GM21529 (cell line): Measurements from ENCODE around the gene FAM163B.

Experiments used
- ATAC-seq: cut with Tn5 transposase; IDR thresholded peaks from one replicate; pipeline ENCODE4 v1.9.1; 2021; ENCODE audit not compliant: unreplicated experiment

Gene FAM163B

GRCh38 chr9:133583111-133583510 is 26.1 kb downstream of the FAM163B start:
- ATAC-seq, result no peak

GRCh38 chr9:133582501-133583045 is 26.6 kb downstream of the FAM163B start:
- ATAC-seq, result no peak

GRCh38 chr9:133581513-133582343 is 27.5 kb downstream of the FAM163B start:
- no peak for ATAC-seq

- ATAC-seq, result no peak
Observed at GRCh38 chr9:133581011-133581410, 28.2 kb downstream of the FAM163B start.

GRCh38 chr9:133580419-133580738 is 28.8 kb downstream of the FAM163B start:
- no peak for ATAC-seq

GRCh38 chr9:133579601-133580418 is 29.4 kb downstream of the FAM163B start:
- no peak for ATAC-seq

GRCh38 chr9:133578524-133579441 is 30.4 kb downstream of the FAM163B start:
- ATAC-seq, result no peak

GRCh38 chr9:133577737-133578112 is 31.5 kb downstream of the FAM163B start:
- ATAC-seq, result no peak

- no peak for ATAC-seq
Observed at GRCh38 chr9:133576875-133577736, 32.1 kb downstream of the FAM163B start.

GRCh38 chr9:133576031-133576874 is 32.9 kb downstream of the FAM163B start:
- ATAC-seq, result no peak

- ATAC-seq, result no peak
Observed at GRCh38 chr9:133575186-133576030, 33.8 kb downstream of the FAM163B start.

GRCh38 chr9:133574771-133575170 is 34.4 kb downstream of the FAM163B start:
- no peak for ATAC-seq

- ATAC-seq, result no peak
Observed at GRCh38 chr9:133573791-133574515, 35.2 kb downstream of the FAM163B start.

- no peak for ATAC-seq
Observed at GRCh38 chr9:133572821-133573361, 36.3 kb downstream of the FAM163B start.

GRCh38 chr9:133571896-133572595 is 37.1 kb downstream of the FAM163B start:
- no peak for ATAC-seq

GRCh38 chr9:133571391-133571890 is 37.7 kb downstream of the FAM163B start:
- ATAC-seq, result no peak
